Caco-2 (cell line): ENCODE measurements around the gene SDSL. TPM values are rescaled to one million over a fixed set of nuclear protein-coding genes. Genes with fewer than 3 reads are reported as not detected.

Source experiments
- BruUV-seq: library from RNA; stranded (reverse); fragments of 400-500 nt; replicated peaks from 2 replicates; lab custom pipeline; 2021; lab: Mats Ljungman, UMichigan
- CTCF ChIA-PET: fragments of 300-600 bp; sonication (Branson Sonifier 250); formaldehyde crosslinking; loops from one replicate; lab custom pipeline; 2022; ENCODE audit warnings: antibody characterized with exemption; lab: Charles Lee
- POLR2A ChIA-PET: fragments of 300-600 bp; sonication (Branson Sonifier 250); formaldehyde crosslinking; loops from one replicate; lab custom pipeline; 2022; ENCODE audit warnings: antibody characterized with exemption; lab: Charles Lee
- DNase-seq, 2 experiments: peaks; one replicate each; pipeline versions ENCODE4 v3.0.0 to v3.0.0-alpha.2; 2020 to 2022
- H3K27me3 ChIP-seq: replicated peaks from 2 replicates; pipeline ENCODE4 v1.6.0; 2011; ENCODE audit warnings: low read length; ENCODE audit not compliant: control insufficient read depth, insufficient read depth
- H3K36me3 ChIP-seq: 2 replicates; pipeline ENCODE4 v1.5.1; 2011; ENCODE audit warnings: low read length; ENCODE audit not compliant: control insufficient read depth, insufficient read depth
- H3K4me1 ChIP-seq: fragments of 250-450 bp; sonication (Bioruptor Pico); 2 replicates; pipeline ENCODE4 v1.5.1; 2020; ENCODE audit warnings: mild to moderate bottlenecking
- H3K4me3 ChIP-seq: 2 replicates; pipeline ENCODE4 v1.5.1; 2011; ENCODE audit warnings: low read depth, mild to moderate bottlenecking, control low read depth, low read length
- H3K9me3 ChIP-seq: fragments of 250-450 bp; sonication (Bioruptor Pico); 2 replicates; pipeline ENCODE4 v1.5.1; 2020; ENCODE audit warnings: mild to moderate bottlenecking, moderate library complexity
- H3K27ac Mint-ChIP-seq: one replicate; pipeline ENCODE4 v1.8.0; 2022; ENCODE audit warnings: mixed read lengths; ENCODE audit not compliant: unreplicated experiment
- H3K27me3 Mint-ChIP-seq: one replicate; pipeline ENCODE4 v1.8.0; 2022; ENCODE audit warnings: mixed read lengths; ENCODE audit not compliant: insufficient read depth, unreplicated experiment
- H3K36me3 Mint-ChIP-seq: one replicate; pipeline ENCODE4 v1.8.0; 2022; ENCODE audit warnings: mild to moderate bottlenecking, mixed read lengths; ENCODE audit not compliant: insufficient read depth, unreplicated experiment
- H3K4me1 Mint-ChIP-seq: one replicate; pipeline ENCODE4 v1.8.0; 2022; ENCODE audit warnings: low read depth, mixed read lengths; ENCODE audit not compliant: unreplicated experiment
- H3K4me3 Mint-ChIP-seq: one replicate; pipeline ENCODE4 v1.8.0; 2022; ENCODE audit warnings: mild to moderate bottlenecking, moderate library complexity, mixed read lengths; ENCODE audit not compliant: unreplicated experiment
- H3K9me3 Mint-ChIP-seq: one replicate; pipeline ENCODE4 v1.8.0; 2022; ENCODE audit warnings: mixed read lengths; ENCODE audit not compliant: unreplicated experiment
- CTCF ChIP-seq, 2 experiments: fragments of 200-600 bp in 1 of 2; IDR thresholded peaks; 1 replicate in 1 of 2; 2 replicates in 1 of 2; pipeline versions ENCODE4 v1.5.1 to v1.8.0; 2011 to 2022; ENCODE audit warnings: antibody characterized with exemption in 1 of 2, control low read depth in 1 of 2, inconsistent platforms in 1 of 2, low read depth in 1 of 2, low read length in 1 of 2, mild to moderate bottlenecking in 1 of 2, moderate library complexity in 1 of 2; ENCODE audit not compliant: insufficient read depth in 1 of 2, severe bottlenecking in 1 of 2, unreplicated experiment in 1 of 2
- intact Hi-C: fragments of 100-400 bp; cut with micrococcal nuclease; formaldehyde crosslinking; loops from one replicate; pipeline ENCODE4 v1.10.0; 2022; ENCODE audit not compliant: unreplicated experiment
- total RNA-seq: library from RNA; stranded (reverse); gene quantifications from 2 replicates; pipeline ENCODE4 v1.2.3, GENCODE V29; 2022

SDSL gene
- total RNA-seq, 1 experiment from 2014 or later = 4.5 TPM

- Histone ChIP-seq H3K36me3 (no peaks in the 10 kb centered on the region), H3K4me1 (peaks cover 11% of the 10 kb centered on the region; the same call in 1 of the 2 replicates), H3K27me3 (peaks cover 5% of the 10 kb centered on the region), H3K9me3 (no peaks in the 10 kb centered on the region), H3K4me3 (no peak overlapping the region)
- intact Hi-C loops = loop anchor here (5.0 to 10.0 kb wide), 2 partner anchors 131 to 263 kb away; no protein-coding TSS in a partner anchor
- H3K27ac Mint-ChIP-seq = no peak overlapping the region
- H3K9me3 Mint-ChIP-seq = no peaks in the 10 kb centered on the region
- CTCF ChIA-PET = interaction anchor here (0.9 kb wide), 1 partner anchor 61 kb away, joined by 3 read pairs; no protein-coding TSS in a partner anchor
- H3K36me3 Mint-ChIP-seq = no peaks in the 10 kb centered on the region
- H3K27me3 Mint-ChIP-seq = peaks cover 34% of the 10 kb centered on the region
- peaks cover 9% of the 10 kb centered on the region for H3K4me1 Mint-ChIP-seq
- no peak for DNase-seq
- peak overlapping the region; percentile 46 for H3K4me3 Mint-ChIP-seq
- POLR2A ChIA-PET = no interaction called here
- no peak for TF ChIP-seq CTCF (IDR thresholded peaks at IDR 0.05; ENCODE audit: insufficient read depth in 1 of 2, low read depth in 1 of 2, low read length in 1 of 2, severe bottlenecking in 1 of 2, unreplicated experiment in 1 of 2)
- no TSS peak for BruUV-seq
These were observed 41.7 kb downstream of the SDSL start for GRCh38 chr12:113463746-113464451.

DNA sequence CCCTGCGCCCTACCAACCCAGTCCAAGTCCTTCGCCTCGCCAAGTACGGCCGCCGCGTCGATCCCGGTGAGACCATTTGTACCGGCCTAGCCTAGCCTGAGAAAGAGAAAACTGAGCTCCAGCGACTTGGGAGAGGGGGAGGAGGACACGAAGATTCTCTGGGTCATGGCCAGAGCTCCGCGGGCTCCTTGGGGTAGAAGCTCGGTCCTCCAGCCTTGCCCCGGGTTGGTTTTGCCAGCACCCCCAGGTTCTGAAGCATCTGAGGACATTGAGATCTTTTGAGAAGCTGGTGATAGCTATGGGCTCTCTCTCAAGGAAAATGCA lies 42.2 kb downstream of the SDSL start:
- H3K4me3 Mint-ChIP-seq = peak overlapping the region; percentile 46
- TF ChIP-seq CTCF (IDR thresholded peaks at IDR 0.05; ENCODE audit: insufficient read depth in 1 of 2, low read depth in 1 of 2, low read length in 1 of 2, severe bottlenecking in 1 of 2, unreplicated experiment in 1 of 2) = no peak
- H3K27me3 ChIP-seq = peaks cover 5% of the 10 kb centered on the region
- no peaks in the 10 kb centered on the region for H3K36me3 ChIP-seq
- peaks cover 9% of the 10 kb centered on the region for H3K4me1 Mint-ChIP-seq
- ChIA-PET CTCF (interaction anchor here (0.9 kb wide), 1 partner anchor 60 kb away, joined by 3 read pairs; no protein-coding TSS in a partner anchor), POLR2A (no interaction called here)
- intact Hi-C loops = loop anchor here (5.0 to 10.0 kb wide), 2 partner anchors 130 to 263 kb away; no protein-coding TSS in a partner anchor
- no peaks in the 10 kb centered on the region for H3K9me3 Mint-ChIP-seq
- H3K27me3 Mint-ChIP-seq = peaks cover 30% of the 10 kb centered on the region
- no TSS peak for BruUV-seq
- peaks cover 11% of the 10 kb centered on the region; the same call in 1 of the 2 replicates for H3K4me1 ChIP-seq
- no peak overlapping the region for H3K4me3 ChIP-seq
- H3K9me3 ChIP-seq = no peaks in the 10 kb centered on the region
- H3K36me3 Mint-ChIP-seq = no peaks in the 10 kb centered on the region
- DNase-seq = no peak
- no peak overlapping the region for H3K27ac Mint-ChIP-seq

DNA sequence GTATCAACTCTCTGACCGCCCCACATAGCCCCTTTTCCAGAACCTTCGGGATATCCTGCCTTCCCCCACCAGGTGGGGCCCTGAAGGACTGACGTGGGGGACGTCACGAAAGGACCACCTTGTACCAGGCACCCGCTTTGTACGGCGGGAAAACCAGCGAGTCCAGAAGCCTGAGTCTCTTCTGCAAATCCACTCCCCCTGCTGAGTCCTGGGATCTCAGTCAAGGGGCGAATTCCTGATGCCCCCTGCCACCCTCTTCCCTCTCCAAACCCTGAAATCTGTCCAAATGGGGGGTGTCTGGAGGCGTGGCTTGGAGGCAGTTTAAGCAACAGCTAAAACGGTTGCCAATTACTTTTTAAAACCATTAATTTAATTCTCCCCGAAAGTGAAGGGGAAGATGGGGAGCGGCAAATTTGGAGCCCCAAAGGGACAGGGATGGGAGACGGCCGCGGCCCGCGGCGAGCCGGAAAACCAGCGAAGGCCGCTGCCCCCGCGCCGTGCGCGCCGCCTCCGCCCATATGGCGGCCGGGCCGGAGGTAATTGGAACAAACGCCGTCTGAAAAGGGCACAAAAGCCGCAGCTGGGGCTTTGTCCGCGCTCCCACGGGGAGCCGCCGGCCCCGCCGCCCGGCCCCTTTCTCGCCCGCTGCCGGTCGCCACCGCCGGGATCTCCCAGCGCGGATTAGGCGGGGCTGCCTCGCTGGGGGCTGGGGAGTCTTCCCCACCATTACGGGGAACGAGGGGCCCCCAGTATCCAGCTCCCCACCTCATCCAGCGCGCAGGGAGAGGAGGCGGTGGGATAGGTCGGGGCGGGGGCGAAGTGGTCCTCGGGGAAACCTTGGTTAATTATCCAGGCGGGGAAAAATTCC lies 42.9 kb downstream of the SDSL start:
- Histone ChIP-seq H3K36me3 (no peaks in the 10 kb centered on the region), H3K4me3 (peak overlapping the region; percentile 22), H3K9me3 (no peaks in the 10 kb centered on the region), H3K4me1 (peaks cover 11% of the 10 kb centered on the region; the same call in 1 of the 2 replicates), H3K27me3 (peaks cover 5% of the 10 kb centered on the region)
- H3K9me3 Mint-ChIP-seq = no peaks in the 10 kb centered on the region
- no peaks in the 10 kb centered on the region for H3K36me3 Mint-ChIP-seq
- ChIA-PET POLR2A (no interaction called here), CTCF (interaction anchor here (0.6 to 0.9 kb wide), 2 partner anchors 58 to 59 kb away, joined by 3 read pairs; no protein-coding TSS in a partner anchor)
- intact Hi-C loops = loop anchor here (5.0 to 10.0 kb wide), 2 partner anchors 130 to 262 kb away; no protein-coding TSS in a partner anchor
- H3K27me3 Mint-ChIP-seq = peaks cover 25% of the 10 kb centered on the region
- DNase-seq = no peak
- H3K4me3 Mint-ChIP-seq = peak overlapping the region; percentile 46
- no peak for TF ChIP-seq CTCF (IDR thresholded peaks at IDR 0.05; ENCODE audit: insufficient read depth in 1 of 2, low read depth in 1 of 2, low read length in 1 of 2, severe bottlenecking in 1 of 2, unreplicated experiment in 1 of 2)
- H3K27ac Mint-ChIP-seq = no peak overlapping the region
- BruUV-seq = no TSS peak
- H3K4me1 Mint-ChIP-seq = peaks cover 9% of the 10 kb centered on the region
